Iris pigment epithelial cell (primary cell): ENCODE measurements around the gene SS18L1.

Experiments
- DNase-seq: peaks from one replicate; pipeline ENCODE4 v3.0.0-alpha.2; 2011; ENCODE audit warnings: low read depth

SS18L1 gene

GRCh38 chr20:62174021-62174804 lies 30.6 kb downstream of the SS18L1 start:
- no peak for DNase-seq

GRCh38 chr20:62174870-62175624 lies 31.5 kb downstream of the SS18L1 start:
- DNase-seq = no peak

GRCh38 chr20:62175711-62176110 lies 32.1 kb downstream of the SS18L1 start:
- no peak for DNase-seq

GRCh38 chr20:62176866-62177265 lies 33.3 kb downstream of the SS18L1 start:
- no peak for DNase-seq

- DNase-seq = no peak
Measured at GRCh38 chr20:62177307-62177706, 33.7 kb downstream of the SS18L1 start.

- no peak for DNase-seq
Measured at GRCh38 chr20:62178316-62179161, 35.0 kb downstream of the SS18L1 start.

- DNase-seq = no peak
Measured at GRCh38 chr20:62179162-62179504, 35.6 kb downstream of the SS18L1 start.

- no peak for DNase-seq
Measured at GRCh38 chr20:62181808-62182207, 38.2 kb downstream of the SS18L1 start.

- DNase-seq = peak; percentile 94
Measured at GRCh38 chr20:62182469-62183425, 39.2 kb downstream of the SS18L1 start, which contains the start of gene MTG2. TSS of gene MTG2 (plus strand) at chr20:62183028. CDS start at chr20:62193421, 10,393 bp downstream.

GRCh38 chr20:62183426-62184142 lies 40.0 kb downstream of the SS18L1 start:
- peak; percentile 17 for DNase-seq

- no peak for DNase-seq
Measured at GRCh38 chr20:62186096-62186426, 42.5 kb downstream of the SS18L1 start.

GRCh38 chr20:62186887-62187866 lies 43.6 kb downstream of the SS18L1 start:
- peak; percentile 16 for DNase-seq

GRCh38 chr20:62190639-62191411 lies 47.3 kb downstream of the SS18L1 start:
- DNase-seq = no peak

GRCh38 chr20:62191781-62192559 lies 48.4 kb downstream of the SS18L1 start:
- DNase-seq = no peak

- no peak for DNase-seq
Measured at GRCh38 chr20:62192635-62193034, 49.1 kb downstream of the SS18L1 start.

GRCh38 chr20:62193079-62194025 lies 49.8 kb downstream of the SS18L1 start:
- DNase-seq = no peak

- no peak for DNase-seq
Measured at GRCh38 chr20:62195075-62195405, 51.5 kb downstream of the SS18L1 start.
